ENCODE measurements around the gene CARS1. TPM values are rescaled to one million over a fixed set of nuclear protein-coding genes. Genes with fewer than 3 reads are reported as not detected.

Gene CARS1
- total and polyA plus RNA-seq, 10 of the 15 experiments (the other 5 are each of a cell fraction or from before 2014, with no cell fraction given): 7.8 to 60.6 (median 45.7) TPM

GRCh38 chr11:3080733-3081385, 23.6 kb upstream of the CARS1 start:
- H3K36me3 ChIP-seq (ENCODE audit: control insufficient read depth in 2 of 2, insufficient read depth in 2 of 2, low read length in 1 of 2): no peaks in the 10 kb centered on the region
- no peaks in the 10 kb centered on the region for H3K27me3 ChIP-seq (replicated peaks in 1 of 2; ENCODE audit: control insufficient read depth in 2 of 2, insufficient read depth in 2 of 2, low read length in 1 of 2)
- no peak overlapping the region for H3K27ac ChIP-seq (ENCODE audit: control insufficient read depth, insufficient read depth)
- FAIRE-seq: no peak
- TF ChIP-seq E2F4 (IDR thresholded peaks at IDR 0.05; ENCODE audit: low read depth, low read length) (no peak), SUPT20H (IDR thresholded peaks at IDR 0.05; ENCODE audit: borderline replicate concordance, control insufficient read depth, low read depth, low read length) (no peak), EP300 (IDR thresholded peaks at IDR 0.05; ENCODE audit: borderline replicate concordance in 1 of 2, control insufficient read depth in 1 of 2, low read depth in 2 of 2, low read length in 2 of 2) (no peak), ELK1 (IDR thresholded peaks at IDR 0.05; ENCODE audit: low read depth, low read length) (no peak), IRF3 (IDR thresholded peaks at IDR 0.05) (no peak), CUX1 (IDR thresholded peaks at IDR 0.05; ENCODE audit: insufficient replicate concordance, low read depth, low read length) (no peak), STAT1 (conservative IDR thresholded peaks at IDR 0.05) (no peak)
- RAD21 ChIA-PET (ENCODE audit: unreplicated experiment): no interaction called here
- H3K9me3 ChIP-seq (replicated peaks; ENCODE audit: control insufficient read depth, insufficient read depth, low read length): no peaks in the 10 kb centered on the region
- BruUV-seq (replicated peaks): no TSS peak
- 72% methylated on average over 13 of the region's 13 CpGs for WGBS (ENCODE audit: insufficient coverage, insufficient replicate concordance, low lambda C conversion rate, missing lambda C conversion rate)
- ATAC-seq: no peak
- H3K4me3 ChIP-seq: no peak overlapping the region
- POLR2A ChIA-PET: no interaction called here
- no peak overlapping the region for H3K9ac ChIP-seq (ENCODE audit: control insufficient read depth, insufficient read depth, low read length)
- in situ Hi-C loops (cut with MboI) (no loop called here), intact Hi-C loops (cut with micrococcal nuclease; ENCODE audit: unreplicated experiment) (no loop called here)
- no peak overlapping the region for H3K4me2 ChIP-seq (ENCODE audit: control insufficient read depth, insufficient read depth)
- SMC1A ChIA-PET (ENCODE audit: uncharacterized antibody, unreplicated experiment): interaction anchor here (1.8 kb wide), 1 partner anchor 50 kb away, joined by 4 read pairs; no protein-coding TSS in a partner anchor
- no peaks in the 10 kb centered on the region for H4K20me1 ChIP-seq (ENCODE audit: control insufficient read depth, insufficient read depth)
- H3K79me2 ChIP-seq (ENCODE audit: control insufficient read depth, insufficient read depth, low read length): no peaks in the 10 kb centered on the region
- DNase-seq (ENCODE audit: low read depth, low spot score): no peak
- CTCF ChIA-PET: interaction anchor here (1.1 kb wide), 1 partner anchor 43 kb away, joined by 3 read pairs; no protein-coding TSS in a partner anchor
- H3K4me1 ChIP-seq (ENCODE audit: control insufficient read depth, insufficient read depth, low read length): no peaks in the 10 kb centered on the region
- H2AFZ ChIP-seq (ENCODE audit: control insufficient read depth, low read depth, low read length): no peak overlapping the region

Data from GM12878 (cell line).